Adrenal gland (tissue), 12 donors: Measurements from ENCODE around the gene RPS27. TPM values are rescaled to one million over a fixed set of nuclear protein-coding genes. Genes with fewer than 3 reads are reported as not detected.
A peak's percentile ranks its signal among the peaks of the same experiment; 100 is the strongest.

ENCODE experiments used
- DNase-seq, 7 donors: peaks; one replicate each; pipeline ENCODE4 v3.0.0-alpha.2; 2019 to 2020
- H3K27ac ChIP-seq, 5 donors: fragments of 200-600 bp; sonication (generic) in 4 of 5; 1 replicate in 3 of 5; 2 replicates in 2 of 5; pipeline versions ENCODE4 v1.5.1 to v1.8.0; 2016 to 2020; ENCODE audit warnings: mild to moderate bottlenecking in 1 of 5
- H3K27me3 ChIP-seq: fragments of 200-600 bp; 2 replicates; pipeline ENCODE4 v1.8.0; 2021
- H3K36me3 ChIP-seq, 2 donors: fragments of 200-600 bp; replicated peaks in 1 of 2; 1 replicate in 1 of 2; 2 replicates in 1 of 2; pipeline versions ENCODE4 v1.5.1 to v1.8.0; 2018 to 2022
- H3K4me1 ChIP-seq, 2 donors: fragments of 200-600 bp; replicated peaks in 1 of 2; 1 replicate in 1 of 2; 2 replicates in 1 of 2; pipeline versions ENCODE4 v1.5.1 to v1.8.0; 2018 to 2021
- H3K4me3 ChIP-seq, 4 donors: fragments of 200-600 bp; sonication (generic) in 3 of 4; one replicate each; pipeline ENCODE4 v1.5.1; 2016 to 2018
- H3K9me3 ChIP-seq, 3 donors: fragments of 200-600 bp; sonication (generic) in 1 of 3; replicated peaks in 1 of 3; 1 replicate in 2 of 3; 2 replicates in 1 of 3; pipeline versions ENCODE4 v1.5.1 to v1.8.0; 2016 to 2021
- POLR2A ChIP-seq, 2 donors: fragments of 450-650 bp; IDR thresholded peaks; one replicate each; pipeline ENCODE4 v1.6.1; 2017; ENCODE audit warnings: antibody characterized with exemption in 2 of 2, mild to moderate bottlenecking in 2 of 2, moderate library complexity in 1 of 2
- WGBS, 4 donors: extraction: QIAGEN DNeasy Blood & Tissue Kit in 2 of 4; methylation state at CpG; one replicate each; pipeline versions ENCODE4 v1.1.5 to v1.1.7; 2013 to 2017; 5-methylcytosine and 5-hydroxymethylcytosine counted together
- intact Hi-C, 2 donors: fragments of 100-400 bp; cut with DNase I; formaldehyde crosslinking; loops; one replicate each; pipeline versions ENCODE4 v1.14.1 to v1.15.0; 2022 to 2023
- polyA plus RNA-seq, 3 donors: library from polyadenylated mRNA; stranded (reverse); fragments of 200-250 nt in 2 of 3; fragments of 350-450 nt in 1 of 3; fragmentation: Illumina TruSeq in 1 of 3; extraction: RNeasy Lipid Tissue Mini Kit (QIAGEN cat#74804) in 1 of 3; gene quantifications; one replicate each; pipeline ENCODE4 v1.2.3, GENCODE V29; 2013 to 2014
- total RNA-seq, 9 donors: library from RNA; depleted of rRNA in 4 of 9; stranded (reverse); fragments of >200 nt in 4 of 9; fragments of 120-200 nt in 1 of 9; fragmentation: NEBNext Ultra II Directional in 1 of 9; extraction: Animal tissue kit (Norgen Biotek cat#: 25700) in 1 of 9; gene quantifications; one replicate each; pipeline versions ENCODE4 v1.1.0 to v1.2.4, GENCODE V29; 2013 to 2023
- TF ChIP-seq, protein P1 (sequence below), 6 experiments: fragments of 450-650 bp in 4 of 6; fragments of 200-600 bp in 2 of 6; sonication (generic) in 1 of 6; IDR thresholded peaks; 1 replicate in 5 of 6; 2 replicates in 1 of 6; pipeline versions ENCODE4 v1.5.1 to v1.8.0; 2016 to 2021; ENCODE audit warnings: antibody characterized with exemption in 6 of 6, mild to moderate bottlenecking in 2 of 6, moderate library complexity in 1 of 6
- donor health status: healthy with polysubstance abuse.
- donor health status: Bipolar disorder and iron deficiency.
- donor health status: DM: yes; HTN: yes; CAD: no.
- donor health status: DM: no; HTN: no; CAD: no.
- donor health status: DM: no; HTN: no; CAD: no.
- donor health status: DM: yes; HTN: yes; CAD: no.

Gene RPS27
- total and polyA plus RNA-seq, 12 donors: 943 to 6,436 (median 1,761) TPM

DNA sequence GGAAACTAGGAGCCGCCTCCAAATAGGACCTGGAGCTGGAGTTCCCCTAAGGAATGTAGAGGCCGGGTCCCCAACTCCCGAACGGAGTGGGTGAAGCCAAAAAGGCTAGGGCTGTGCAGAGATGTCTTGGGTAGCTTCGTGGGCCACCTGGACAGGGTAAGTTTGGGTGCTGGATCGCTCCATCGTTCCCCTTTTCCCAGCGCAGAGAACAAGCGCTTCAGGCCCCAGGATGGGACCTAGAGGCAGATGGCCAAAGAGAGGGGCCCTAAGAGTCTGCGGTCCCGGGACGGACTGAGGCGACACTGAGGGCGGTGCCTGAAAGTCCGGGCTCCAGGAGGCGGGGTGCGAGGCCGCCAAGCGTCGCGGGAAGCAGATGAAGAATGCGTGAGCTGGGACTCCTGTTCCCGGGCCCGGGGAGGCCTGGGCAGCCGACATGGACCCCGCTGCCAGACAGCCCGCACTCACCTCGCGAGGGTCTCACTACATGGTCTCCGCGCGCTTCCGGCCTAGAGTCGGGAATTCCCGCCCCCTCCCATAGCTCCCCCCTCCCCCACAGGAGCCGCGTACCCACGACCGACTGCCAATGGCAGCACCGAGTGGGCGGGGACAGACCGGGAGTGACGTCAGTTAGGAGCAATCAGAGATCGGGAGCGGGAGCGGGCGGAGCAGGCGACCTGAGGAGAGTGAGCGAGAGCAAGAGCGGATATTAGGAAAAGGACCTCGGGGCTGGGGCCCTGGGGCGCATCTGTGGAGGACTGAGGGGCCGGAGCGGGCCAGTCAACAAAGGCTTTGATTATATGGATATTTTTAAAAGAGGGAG lies 27.3 kb upstream of the RPS27 start, which contains the start of gene SLC39A1:
Gene SLC39A1 (minus strand): TSS at position 508 of the 820 bp plus-strand sequence. CDS start 822 bp downstream, outside the sequence.
- Histone ChIP-seq H3K4me1 (peaks cover 31 to 48% of the 10 kb centered on the region in 2 donors), H3K9me3 (no peaks in the 10 kb centered on the region), H3K27me3 (no peaks in the 10 kb centered on the region), H3K4me3 (peak within 1 kb of the TSS; percentile 22 to 84 (median 72)), H3K36me3 (peaks cover 0 to 18% of the 10 kb centered on the region in 2 donors), H3K27ac (peak within 1 kb of the TSS; percentile 82 to 97 (median 93))
- intact Hi-C loops: no loop called here
- peak; percentile 99 to 100 (median 99) for DNase-seq
- 0 to 1% (median 0%) methylated on average over 14 to 54 of the region's 54 CpGs for WGBS, 4 donors
- peak; percentile 39 to 86 for TF ChIP-seq POLR2A (IDR thresholded peaks at IDR 0.05)
- TF ChIP-seq, protein P1, sequence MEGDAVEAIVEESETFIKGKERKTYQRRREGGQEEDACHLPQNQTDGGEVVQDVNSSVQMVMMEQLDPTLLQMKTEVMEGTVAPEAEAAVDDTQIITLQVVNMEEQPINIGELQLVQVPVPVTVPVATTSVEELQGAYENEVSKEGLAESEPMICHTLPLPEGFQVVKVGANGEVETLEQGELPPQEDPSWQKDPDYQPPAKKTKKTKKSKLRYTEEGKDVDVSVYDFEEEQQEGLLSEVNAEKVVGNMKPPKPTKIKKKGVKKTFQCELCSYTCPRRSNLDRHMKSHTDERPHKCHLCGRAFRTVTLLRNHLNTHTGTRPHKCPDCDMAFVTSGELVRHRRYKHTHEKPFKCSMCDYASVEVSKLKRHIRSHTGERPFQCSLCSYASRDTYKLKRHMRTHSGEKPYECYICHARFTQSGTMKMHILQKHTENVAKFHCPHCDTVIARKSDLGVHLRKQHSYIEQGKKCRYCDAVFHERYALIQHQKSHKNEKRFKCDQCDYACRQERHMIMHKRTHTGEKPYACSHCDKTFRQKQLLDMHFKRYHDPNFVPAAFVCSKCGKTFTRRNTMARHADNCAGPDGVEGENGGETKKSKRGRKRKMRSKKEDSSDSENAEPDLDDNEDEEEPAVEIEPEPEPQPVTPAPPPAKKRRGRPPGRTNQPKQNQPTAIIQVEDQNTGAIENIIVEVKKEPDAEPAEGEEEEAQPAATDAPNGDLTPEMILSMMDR (IDR thresholded peaks at IDR 0.05): no peak

DNA sequence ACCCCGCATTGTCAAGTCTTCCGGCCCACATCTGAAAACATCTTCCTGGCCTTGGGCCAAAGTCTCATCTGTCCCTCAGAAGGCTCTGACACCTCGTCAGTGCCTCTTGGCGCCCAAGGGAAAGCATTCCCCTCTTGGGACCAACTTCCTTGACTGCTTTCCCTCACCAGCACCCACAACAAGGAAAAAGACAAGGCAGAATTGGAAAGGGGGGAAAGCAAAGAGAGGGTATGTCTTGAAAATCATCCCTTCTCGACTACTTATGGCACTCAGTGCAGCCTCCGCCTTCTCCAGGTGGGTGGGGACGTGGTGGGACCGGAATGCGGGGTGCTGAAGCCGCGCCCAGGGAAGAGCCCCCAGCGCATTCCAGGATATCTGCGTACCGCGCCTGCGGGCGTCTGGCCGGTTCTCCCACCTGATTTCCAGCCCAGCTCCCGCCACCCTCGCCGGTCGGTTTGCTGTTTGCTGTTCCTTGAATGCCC lies 26.7 kb upstream of the RPS27 start:
- DNase-seq: peak in 1 of 7 donors; percentile 34
- peaks cover 29 to 51% of the 10 kb centered on the region in 2 donors for H3K4me1 ChIP-seq

DNA sequence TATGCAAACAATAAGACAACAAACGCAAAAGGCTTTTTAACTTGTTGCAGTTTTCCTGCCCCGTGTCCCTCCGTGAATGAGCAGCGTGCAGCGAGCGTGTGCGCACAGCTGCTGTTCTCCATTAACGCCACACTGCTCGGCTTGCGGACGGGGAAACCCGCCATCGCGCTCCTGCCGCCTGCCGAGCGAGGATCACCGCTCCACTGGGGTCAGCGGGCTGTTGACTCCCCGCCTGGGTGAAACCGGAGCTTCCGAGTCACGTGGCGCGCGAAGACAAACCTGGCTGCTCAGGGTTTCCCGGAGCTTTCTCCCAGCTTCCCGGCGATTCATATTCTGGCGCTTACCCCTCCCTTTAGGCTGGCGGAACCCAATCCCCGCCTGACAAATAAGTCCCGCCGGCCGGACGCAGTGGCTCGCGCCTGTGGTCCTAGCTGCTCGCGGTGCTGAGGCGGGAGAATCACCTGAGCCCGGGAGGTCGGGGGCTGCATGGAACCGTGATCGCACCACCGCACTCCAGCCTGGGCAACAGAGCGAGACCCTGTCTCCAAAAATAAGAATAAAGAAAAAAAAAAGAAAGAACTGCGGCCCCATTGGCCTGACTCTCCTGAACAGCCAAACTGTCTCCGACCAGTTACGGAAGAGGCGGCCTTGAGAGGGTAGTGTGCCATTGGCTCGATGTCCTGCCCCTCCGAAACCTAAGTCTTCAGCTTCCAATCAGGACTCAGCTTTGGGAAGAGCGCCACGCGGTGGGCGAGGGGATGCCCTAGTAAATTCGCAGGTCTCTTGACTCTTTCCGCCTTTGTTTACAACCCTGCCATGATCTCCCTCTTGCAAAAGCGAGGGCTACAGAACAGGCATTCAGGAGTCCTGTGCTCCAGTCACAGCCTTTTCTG lies 23.2 kb upstream of the RPS27 start, which contains the start of gene CREB3L4:
Gene CREB3L4 (plus strand): TSS at position 796 of the 893 bp plus-strand sequence. CDS start 624 bp downstream, outside the sequence.
- Histone ChIP-seq H3K36me3 (no peaks in the 10 kb centered on the region), H3K9me3 (no peaks in the 10 kb centered on the region), H3K27ac (peak within 1 kb of the TSS; percentile 85 to 96 (median 91)), H3K4me1 (peaks cover 21 to 31% of the 10 kb centered on the region in 2 donors), H3K4me3 (peak within 1 kb of the TSS; percentile 13 to 92 (median 62)), H3K27me3 (no peaks in the 10 kb centered on the region)
- intact Hi-C loops: no loop called here
- TF ChIP-seq POLR2A (IDR thresholded peaks at IDR 0.05): peak; percentile 60 to 97
- TF ChIP-seq, protein P1 (IDR thresholded peaks at IDR 0.05): peak in 2 of 6 experiments; percentile 23 to 35
- peak; percentile 91 to 98 (median 96) for DNase-seq
- 0 to 1% (median 0%) methylated on average over 40 to 60 of the region's 60 CpGs for WGBS, 4 donors

More for the DNA sequence above, 26.7 kb upstream of the RPS27 start:
- no peak for TF ChIP-seq POLR2A (IDR thresholded peaks at IDR 0.05)
- TF ChIP-seq, protein P1 (IDR thresholded peaks at IDR 0.05): no peak
- peaks cover 0 to 18% of the 10 kb centered on the region in 2 donors for H3K36me3 ChIP-seq
- no peaks in the 10 kb centered on the region for H3K27me3 ChIP-seq
- peak overlapping the region; percentile 82 to 97 (median 93) for H3K27ac ChIP-seq
- H3K9me3 ChIP-seq: no peaks in the 10 kb centered on the region
- intact Hi-C loops: no loop called here
- WGBS, 4 donors: 1 to 10% (median 2%) methylated on average over 22 of the region's 22 CpGs
- peak overlapping the region in 2 of 4 donors; percentile 61 to 84 for H3K4me3 ChIP-seq
